Large intestine (tissue), 3 donors: ENCODE measurements around the gene CASP6. TPM values are rescaled to one million over a fixed set of nuclear protein-coding genes. Genes with fewer than 3 reads are reported as not detected.

Source experiments
- DNase-seq, 2 donors: peaks; one replicate each; pipeline versions ENCODE4 v3.0.0 to v3.0.0-alpha.2; 2013
- H3K27ac ChIP-seq: one replicate; pipeline ENCODE4 v1.5.1; 2013; ENCODE audit warnings: low read length
- H3K27me3 ChIP-seq: 2 replicates; pipeline ENCODE4 v1.6.1; 2013; ENCODE audit warnings: low read length; ENCODE audit not compliant: control insufficient read depth, insufficient read depth
- H3K36me3 ChIP-seq: 2 replicates; pipeline ENCODE4 v1.6.1; 2013; ENCODE audit warnings: low read length; ENCODE audit not compliant: control insufficient read depth, insufficient read depth
- H3K4me1 ChIP-seq: one replicate; pipeline ENCODE4 v1.6.1; 2013; ENCODE audit warnings: low read length; ENCODE audit not compliant: control insufficient read depth, insufficient read depth
- H3K4me3 ChIP-seq: one replicate; pipeline ENCODE4 v1.5.1; 2013; ENCODE audit warnings: low read length
- H3K9me3 ChIP-seq: one replicate; pipeline ENCODE4 v1.6.1; 2013; ENCODE audit warnings: mild to moderate bottlenecking, low read depth, low read length, moderate library complexity; ENCODE audit not compliant: control insufficient read depth
- WGBS: methylation state at CpG from one replicate; pipeline ENCODE4 v1.1.5; 2013; ENCODE audit warnings: low lambda C conversion rate; ENCODE audit not compliant: insufficient coverage; 5-methylcytosine and 5-hydroxymethylcytosine counted together
- polyA plus RNA-seq: library from polyadenylated mRNA; unstranded; fragments of 120-200 nt; gene quantifications from one replicate; pipeline ENCODE4 v1.2.1, GENCODE V29; 2013

Gene CASP6
- polyA plus RNA-seq, 1 donor = 108 TPM

- Histone ChIP-seq H3K4me1 (peaks cover 24% of the 10 kb centered on the region), H3K9me3 (no peaks in the 10 kb centered on the region), H3K36me3 (no peaks in the 10 kb centered on the region), H3K27me3 (no peaks in the 10 kb centered on the region), H3K27ac (no peak overlapping the region), H3K4me3 (no peak overlapping the region)
- DNase-seq = no peak
- WGBS = no CpG with 5 or more reads among the region's 10 CpGs
Observed at GRCh38 chr4:109738104-109738872, 35.0 kb upstream of the CASP6 start.

GRCh38 chr4:109735566-109736365 is 32.5 kb upstream of the CASP6 start:
- WGBS = no CpG with 5 or more reads among the region's 7 CpGs
- Histone ChIP-seq H3K27ac (peak overlapping the region; percentile 94), H3K27me3 (no peaks in the 10 kb centered on the region), H3K36me3 (no peaks in the 10 kb centered on the region), H3K4me3 (no peak overlapping the region), H3K9me3 (no peaks in the 10 kb centered on the region), H3K4me1 (peaks cover 29% of the 10 kb centered on the region)
- peak; percentile 86 to 93 for DNase-seq

- DNase-seq = no peak
- Histone ChIP-seq H3K36me3 (no peaks in the 10 kb centered on the region), H3K27me3 (no peaks in the 10 kb centered on the region), H3K4me3 (no peak overlapping the region), H3K27ac (no peak overlapping the region), H3K9me3 (no peaks in the 10 kb centered on the region), H3K4me1 (peaks cover 29% of the 10 kb centered on the region)
- 93% methylated on average over 2 of the region's 5 CpGs for WGBS
Observed at GRCh38 chr4:109733728-109734127, 30.5 kb upstream of the CASP6 start.

GRCh38 chr4:109730619-109731545 is 27.6 kb upstream of the CASP6 start:
- peak overlapping the region; percentile 100 for H3K27ac ChIP-seq
- H3K4me3 ChIP-seq = peak overlapping the region; percentile 68
- DNase-seq = peak; percentile 55 to 72
- H3K36me3 ChIP-seq = no peaks in the 10 kb centered on the region
- H3K9me3 ChIP-seq = no peaks in the 10 kb centered on the region
- H3K27me3 ChIP-seq = no peaks in the 10 kb centered on the region
- WGBS = 29% methylated on average over 4 of the region's 21 CpGs
- peaks cover 12% of the 10 kb centered on the region for H3K4me1 ChIP-seq

GRCh38 chr4:109729718-109730618 is 26.7 kb upstream of the CASP6 start, which contains the start of gene PLA2G12A:
PLA2G12A (minus strand) TSS chr4:109730070; CDS start chr4:109729809, 261 bp downstream.
- H3K9me3 ChIP-seq = no peaks in the 10 kb centered on the region
- no CpG with 5 or more reads among the region's 83 CpGs for WGBS
- H3K36me3 ChIP-seq = no peaks in the 10 kb centered on the region
- peak within 1 kb of the TSS; percentile 74 for H3K4me3 ChIP-seq
- peak within 1 kb of the TSS; percentile 100 for H3K27ac ChIP-seq
- no peaks in the 10 kb centered on the region for H3K27me3 ChIP-seq
- DNase-seq = peak; percentile 90 to 93
- peaks cover 10% of the 10 kb centered on the region for H3K4me1 ChIP-seq

- Histone ChIP-seq H3K36me3 (no peaks in the 10 kb centered on the region), H3K4me1 (peaks cover 6% of the 10 kb centered on the region), H3K27me3 (no peaks in the 10 kb centered on the region), H3K9me3 (no peaks in the 10 kb centered on the region), H3K27ac (peak overlapping the region; percentile 95), H3K4me3 (peak overlapping the region; percentile 74)
- no CpG with 5 or more reads among the region's 25 CpGs for WGBS
- peak in 1 of 2 donors; percentile 79 for DNase-seq
Observed at GRCh38 chr4:109729117-109729717, 26.0 kb upstream of the CASP6 start.

GRCh38 chr4:109728385-109728784 is 25.1 kb upstream of the CASP6 start:
- Histone ChIP-seq H3K4me1 (peaks cover 6% of the 10 kb centered on the region), H3K27ac (peak overlapping the region; percentile 95), H3K9me3 (no peaks in the 10 kb centered on the region), H3K27me3 (no peaks in the 10 kb centered on the region), H3K4me3 (peak overlapping the region; percentile 74), H3K36me3 (peaks cover under 1% of the 10 kb centered on the region)
- DNase-seq = peak in 1 of 2 donors; percentile 45
- 32% methylated on average over 2 of the region's 6 CpGs for WGBS

- Histone ChIP-seq H3K9me3 (no peaks in the 10 kb centered on the region), H3K36me3 (peaks cover 4% of the 10 kb centered on the region), H3K27me3 (no peaks in the 10 kb centered on the region), H3K27ac (no peak overlapping the region), H3K4me3 (no peak overlapping the region), H3K4me1 (no peaks in the 10 kb centered on the region)
- DNase-seq = no peak
- WGBS = no CpG with 5 or more reads among the region's 2 CpGs
Observed at GRCh38 chr4:109723110-109723509, 19.9 kb upstream of the CASP6 start.

- Histone ChIP-seq H3K4me1 (no peaks in the 10 kb centered on the region), H3K9me3 (no peaks in the 10 kb centered on the region), H3K27me3 (no peaks in the 10 kb centered on the region), H3K4me3 (no peak overlapping the region), H3K27ac (no peak overlapping the region), H3K36me3 (peaks cover 5% of the 10 kb centered on the region)
- DNase-seq = no peak
Observed at GRCh38 chr4:109722357-109722756, 19.1 kb upstream of the CASP6 start.
